ENCODE measurements around the gene SGCD.

The SGCD gene

GRCh38 chr5:156695774-156696173, 368.8 kb downstream of the SGCD start:
- DNase-seq (ENCODE audit: low spot score) = no peak
- in situ Hi-C loops (cut with MboI; ENCODE audit: low pct_unique_long_range_greater_than_20kb, low sequenced_read_pairs, unreplicated experiment) = no loop called here
- no peak for TF ChIP-seq CTCF (IDR thresholded peaks at IDR 0.05; ENCODE audit: extremely low read depth, insufficient read depth, missing control alignments)

DNA sequence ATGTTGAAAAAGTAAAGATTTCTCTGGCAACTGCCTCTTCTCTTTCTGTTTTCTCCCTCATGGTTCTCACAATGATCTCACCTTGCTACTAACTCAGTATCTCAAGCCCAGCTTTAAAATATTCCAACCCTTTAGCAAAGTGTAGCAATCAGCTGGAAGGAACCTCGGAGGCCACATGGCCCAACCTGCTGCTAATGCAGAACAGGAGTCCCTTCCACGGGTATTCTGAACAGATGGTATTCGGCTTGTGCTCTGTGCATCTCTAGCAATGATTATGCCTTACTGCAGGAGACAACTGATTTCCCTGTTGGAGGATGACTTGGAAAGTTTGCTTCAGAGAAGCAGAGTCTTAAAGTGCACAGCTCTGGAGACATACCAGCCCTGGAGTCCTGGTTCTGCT, 371.4 kb downstream of the SGCD start:
- TF ChIP-seq CTCF (IDR thresholded peaks at IDR 0.05; ENCODE audit: extremely low read depth, insufficient read depth, missing control alignments) = no peak
- in situ Hi-C loops (cut with MboI; ENCODE audit: low pct_unique_long_range_greater_than_20kb, low sequenced_read_pairs, unreplicated experiment) = no loop called here
- DNase-seq (ENCODE audit: low spot score) = no peak

DNA sequence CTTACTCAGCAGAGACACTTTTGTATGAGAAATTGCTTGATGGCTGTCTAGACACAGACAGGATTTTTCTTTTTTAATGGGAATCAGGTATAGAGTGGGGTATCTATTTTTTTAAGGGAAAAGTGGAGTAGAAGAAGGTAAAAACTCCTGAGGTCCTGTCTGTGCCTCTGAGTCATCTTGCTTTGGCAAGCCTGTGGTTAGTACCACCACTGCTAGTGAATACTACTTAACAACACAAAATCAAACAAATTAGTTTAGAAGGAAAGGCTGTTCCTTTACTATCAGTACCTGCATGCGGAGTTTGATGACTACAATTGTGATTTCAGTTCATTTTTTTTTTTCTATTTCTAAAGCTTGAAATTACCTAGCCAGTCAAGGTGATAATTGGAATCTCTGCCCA, 372.2 kb downstream of the SGCD start:
- TF ChIP-seq CTCF (IDR thresholded peaks at IDR 0.05; ENCODE audit: extremely low read depth, insufficient read depth, missing control alignments) = no peak
- no peak for DNase-seq (ENCODE audit: low spot score)
- in situ Hi-C loops (cut with MboI; ENCODE audit: low pct_unique_long_range_greater_than_20kb, low sequenced_read_pairs, unreplicated experiment) = no loop called here

DNA sequence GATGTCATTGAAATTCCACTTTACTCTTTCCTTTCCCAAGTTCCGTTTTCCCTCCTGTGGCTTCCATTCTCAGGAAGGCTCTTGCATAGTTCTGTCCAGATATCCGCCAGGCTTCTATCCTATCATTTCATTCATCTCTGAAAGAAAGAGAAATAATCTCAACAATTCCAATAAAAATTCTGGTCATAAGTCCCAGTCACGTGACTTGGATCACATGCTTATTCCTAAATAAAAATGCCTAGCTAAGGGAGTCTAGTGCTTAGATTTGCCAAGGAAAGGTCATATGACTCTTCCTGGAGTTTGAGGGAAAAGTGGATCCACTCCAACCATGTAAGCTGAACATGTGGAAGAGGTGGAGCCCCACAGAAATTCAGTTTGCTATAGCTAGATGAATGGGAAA, 377.2 kb downstream of the SGCD start:
- no peak for TF ChIP-seq CTCF (IDR thresholded peaks at IDR 0.05; ENCODE audit: extremely low read depth, insufficient read depth, missing control alignments)
- in situ Hi-C loops (cut with MboI; ENCODE audit: low pct_unique_long_range_greater_than_20kb, low sequenced_read_pairs, unreplicated experiment) = no loop called here
- DNase-seq (ENCODE audit: low spot score) = no peak

- in situ Hi-C loops (cut with MboI; ENCODE audit: low pct_unique_long_range_greater_than_20kb, low sequenced_read_pairs, unreplicated experiment) = no loop called here
- DNase-seq (ENCODE audit: low spot score) = no peak
- no peak for TF ChIP-seq CTCF (IDR thresholded peaks at IDR 0.05; ENCODE audit: extremely low read depth, insufficient read depth, missing control alignments)
These were observed 379.7 kb downstream of the SGCD start for GRCh38 chr5:156706631-156707030.

DNA sequence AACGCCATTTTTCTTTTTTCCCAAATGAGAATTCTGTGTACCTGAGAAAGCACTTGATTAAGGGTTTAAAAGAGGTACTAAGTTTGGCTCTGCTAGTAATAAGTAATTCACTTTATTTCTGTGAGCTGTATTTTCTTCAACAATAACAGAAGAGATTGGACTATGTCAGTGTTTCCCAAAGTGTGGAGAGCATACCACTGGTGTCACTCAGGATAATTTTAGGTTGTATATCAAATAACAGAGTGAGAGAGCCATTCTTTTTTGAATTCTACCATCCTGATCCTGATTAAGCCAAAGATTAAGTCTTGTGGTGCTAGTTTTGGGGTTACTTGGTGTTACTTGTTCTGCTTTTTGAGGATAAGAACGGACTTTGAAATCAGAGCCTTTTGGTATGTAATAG, 380.8 kb downstream of the SGCD start:
- DNase-seq (ENCODE audit: low spot score) = no peak
- TF ChIP-seq CTCF (IDR thresholded peaks at IDR 0.05; ENCODE audit: extremely low read depth, insufficient read depth, missing control alignments) = no peak
- in situ Hi-C loops (cut with MboI; ENCODE audit: low pct_unique_long_range_greater_than_20kb, low sequenced_read_pairs, unreplicated experiment) = no loop called here

DNA sequence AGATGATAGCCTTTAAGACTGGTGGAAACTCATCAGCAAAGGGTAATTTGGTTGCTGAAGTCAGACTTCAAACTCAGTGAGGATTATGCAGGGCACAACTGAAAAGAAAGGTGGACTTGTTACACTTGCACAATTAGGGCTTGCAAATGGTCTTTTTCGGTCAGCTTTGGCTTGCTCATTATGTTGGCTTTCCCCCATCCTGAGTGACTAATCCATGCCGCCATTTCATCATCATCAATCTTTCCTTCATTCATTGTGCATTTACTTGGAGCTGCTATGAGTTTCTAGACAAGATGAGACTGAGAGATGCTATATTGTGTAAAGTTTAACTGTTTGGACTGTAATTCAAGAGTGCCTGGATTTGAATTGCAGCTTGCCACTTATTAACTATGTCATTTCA, 388.3 kb downstream of the SGCD start:
- DNase-seq (ENCODE audit: low spot score) = no peak
- in situ Hi-C loops (cut with MboI; ENCODE audit: low pct_unique_long_range_greater_than_20kb, low sequenced_read_pairs, unreplicated experiment) = no loop called here
- no peak for TF ChIP-seq CTCF (IDR thresholded peaks at IDR 0.05; ENCODE audit: extremely low read depth, insufficient read depth, missing control alignments)
